DMS53 treated with DMSO at 0.1 percent for 48 hours (cell line): ENCODE measurements around the gene MAN1C1.
"Not testable (repeated sequence)": the region's sequence is repeated elsewhere in the genome, so short reads cannot be mapped to it uniquely, and the experiment has no call there.

Source experiments
- DNase-seq: peaks from one replicate; lab custom pipeline; 2025; ENCODE audit not compliant: unreplicated experiment; lab: John Stamatoyannopoulos, UW

The MAN1C1 gene

GRCh38 chr1:25734991-25735390 lies 118.4 kb downstream of the MAN1C1 start:
- not testable (repeated sequence) for DNase-seq

DNA sequence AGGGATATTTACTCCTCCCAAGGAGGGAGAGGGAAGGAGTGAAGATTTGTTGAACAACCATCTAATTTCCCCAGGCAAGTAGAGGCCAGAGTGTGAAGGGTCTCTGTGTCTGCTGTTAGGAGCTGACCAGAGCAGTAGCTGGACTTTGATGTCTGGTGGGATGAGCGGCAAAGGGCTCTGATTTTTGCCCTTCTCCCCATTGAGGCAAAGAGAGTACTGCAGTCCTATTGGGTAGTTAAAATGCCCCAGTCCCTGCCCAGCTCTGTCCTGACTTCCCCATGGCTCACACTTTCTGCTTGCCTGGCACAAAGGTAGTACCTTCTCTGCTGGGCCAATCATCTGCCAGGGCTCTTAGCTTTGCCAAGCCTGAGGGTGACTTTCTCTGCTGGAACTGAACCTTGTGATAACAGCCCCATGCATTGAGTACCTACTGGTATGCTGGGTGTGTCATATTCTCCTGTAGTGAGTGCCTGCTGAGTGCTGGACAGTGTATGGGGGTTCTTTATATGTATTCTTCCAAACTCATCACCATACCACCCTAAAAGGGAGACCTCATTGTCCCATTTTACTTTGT lies 119.5 kb downstream of the MAN1C1 start:
- no peak for DNase-seq

DNA sequence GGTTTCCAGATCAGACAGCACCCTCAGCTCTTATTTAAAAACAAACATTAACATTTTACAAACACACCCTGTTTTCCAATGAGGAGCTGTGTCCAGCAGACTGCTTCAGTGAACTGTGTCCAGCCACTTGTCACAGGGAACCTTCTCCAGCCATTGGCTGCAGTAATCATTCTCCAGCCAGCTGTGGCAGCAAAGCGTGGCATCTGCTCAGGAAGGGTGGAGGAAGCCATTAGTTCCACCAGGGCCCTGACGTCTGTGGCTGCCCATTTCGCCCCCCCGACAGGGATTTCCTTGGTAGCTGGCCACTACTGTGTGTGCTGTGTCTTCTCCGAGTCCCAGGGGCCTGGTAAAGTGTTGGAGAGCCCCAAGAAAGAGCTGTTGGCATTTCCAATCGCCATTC lies 120.5 kb downstream of the MAN1C1 start:
- peak; percentile 18 for DNase-seq

- DNase-seq: no peak
Observed at GRCh38 chr1:25738499-25738898, 121.9 kb downstream of the MAN1C1 start.

GRCh38 chr1:25739341-25739740 lies 122.8 kb downstream of the MAN1C1 start:
- no peak for DNase-seq

GRCh38 chr1:25740071-25740470 lies 123.5 kb downstream of the MAN1C1 start:
- no peak for DNase-seq

DNA sequence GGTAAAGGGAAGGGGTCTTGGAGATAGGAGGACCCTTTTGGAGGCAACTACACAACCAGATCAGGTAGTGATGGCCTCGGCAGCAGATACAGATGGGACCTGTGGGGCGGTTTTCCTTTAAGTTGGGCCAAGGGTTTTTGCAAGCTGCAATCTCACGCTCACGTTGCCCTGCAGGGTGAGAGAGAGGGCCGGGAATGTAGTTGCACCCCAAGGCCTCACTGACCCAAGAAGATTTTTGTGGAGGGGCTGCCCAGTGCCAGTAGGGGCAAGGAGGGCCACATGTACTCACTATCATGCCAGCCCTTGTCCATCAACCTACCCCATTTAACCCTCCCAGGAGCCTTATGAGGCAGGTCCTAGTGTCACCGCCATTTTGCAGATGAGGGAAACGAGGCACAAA lies 125.7 kb downstream of the MAN1C1 start:
- no peak for DNase-seq

- no peak for DNase-seq
Observed at GRCh38 chr1:25743164-25744139, 126.9 kb downstream of the MAN1C1 start.

GRCh38 chr1:25744140-25744581 lies 127.6 kb downstream of the MAN1C1 start:
- peak; percentile 17 for DNase-seq

GRCh38 chr1:25744636-25745425 lies 128.2 kb downstream of the MAN1C1 start:
- no peak for DNase-seq

DNA sequence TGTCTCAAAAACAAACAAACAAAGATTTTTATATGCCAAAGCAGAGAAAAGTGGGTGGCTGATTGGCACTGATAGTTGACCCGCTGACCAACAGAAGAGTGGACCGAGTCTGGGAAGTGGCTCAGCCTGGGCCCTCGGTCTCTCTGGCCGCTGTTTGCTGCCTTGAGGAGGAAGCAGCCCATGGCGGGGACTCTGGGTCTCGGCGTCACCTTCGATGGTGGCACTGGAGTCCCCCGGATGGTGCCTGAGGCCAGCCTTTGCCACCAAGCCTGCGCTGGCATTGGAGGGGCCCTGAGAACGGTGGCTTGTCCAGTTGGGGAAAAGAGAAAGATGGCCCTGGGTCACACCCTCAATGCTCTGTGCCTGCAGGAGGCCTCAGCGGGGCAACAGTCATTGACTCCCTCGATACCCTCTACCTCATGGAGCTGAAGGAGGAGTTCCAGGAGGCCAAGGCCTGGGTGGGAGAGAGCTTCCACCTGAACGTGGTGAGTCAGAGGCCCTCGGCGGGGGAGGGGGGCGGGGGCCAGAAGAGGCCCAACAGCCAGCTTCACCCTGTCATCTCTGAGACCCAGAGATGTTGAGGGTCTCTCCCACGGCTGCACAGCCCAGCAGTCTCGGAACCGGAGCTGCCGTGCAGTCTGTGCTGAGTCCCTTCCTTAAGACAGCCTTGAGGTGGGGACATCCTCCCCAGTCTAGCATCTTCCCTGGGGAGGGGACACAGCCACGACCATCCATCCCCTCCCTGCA lies 129.9 kb downstream of the MAN1C1 start:
- DNase-seq: no peak

DNA sequence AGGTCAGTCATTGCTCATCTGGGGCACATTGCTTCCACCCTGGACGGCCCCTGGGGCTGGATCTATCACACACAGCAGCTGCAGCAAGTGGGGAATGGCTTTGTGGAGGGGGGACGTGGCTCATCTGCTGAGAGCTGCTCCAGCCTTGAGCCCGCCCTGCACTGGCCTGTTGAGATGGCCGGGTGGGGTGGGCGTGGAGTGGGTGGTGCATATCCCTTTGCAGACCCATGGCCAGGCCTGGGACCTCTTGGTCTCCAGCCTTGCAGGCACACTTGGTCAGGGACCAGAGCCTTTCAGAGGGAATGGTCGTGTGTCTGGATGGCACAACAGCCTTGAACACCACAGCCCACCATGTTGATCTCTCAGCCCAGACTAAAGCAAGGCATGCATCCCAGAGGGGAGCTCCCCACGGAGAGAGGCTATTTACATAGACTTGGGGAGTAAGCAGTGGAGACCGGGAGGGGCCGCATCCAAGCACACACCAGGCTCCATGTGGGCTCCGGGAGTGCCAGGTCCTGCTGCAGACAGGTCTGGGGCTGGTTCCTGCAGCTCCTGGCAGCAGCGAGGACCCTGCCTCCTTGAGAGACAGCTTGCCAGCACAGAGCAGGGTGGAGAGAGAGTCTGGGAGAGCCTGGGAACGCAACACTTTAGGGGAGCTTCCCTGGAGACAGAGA lies 130.6 kb downstream of the MAN1C1 start:
- no peak for DNase-seq

- no peak for DNase-seq
Observed at GRCh38 chr1:25748531-25749205, 132.1 kb downstream of the MAN1C1 start.

- DNase-seq: no peak
Observed at GRCh38 chr1:25750923-25751605, 134.5 kb downstream of the MAN1C1 start.

DNA sequence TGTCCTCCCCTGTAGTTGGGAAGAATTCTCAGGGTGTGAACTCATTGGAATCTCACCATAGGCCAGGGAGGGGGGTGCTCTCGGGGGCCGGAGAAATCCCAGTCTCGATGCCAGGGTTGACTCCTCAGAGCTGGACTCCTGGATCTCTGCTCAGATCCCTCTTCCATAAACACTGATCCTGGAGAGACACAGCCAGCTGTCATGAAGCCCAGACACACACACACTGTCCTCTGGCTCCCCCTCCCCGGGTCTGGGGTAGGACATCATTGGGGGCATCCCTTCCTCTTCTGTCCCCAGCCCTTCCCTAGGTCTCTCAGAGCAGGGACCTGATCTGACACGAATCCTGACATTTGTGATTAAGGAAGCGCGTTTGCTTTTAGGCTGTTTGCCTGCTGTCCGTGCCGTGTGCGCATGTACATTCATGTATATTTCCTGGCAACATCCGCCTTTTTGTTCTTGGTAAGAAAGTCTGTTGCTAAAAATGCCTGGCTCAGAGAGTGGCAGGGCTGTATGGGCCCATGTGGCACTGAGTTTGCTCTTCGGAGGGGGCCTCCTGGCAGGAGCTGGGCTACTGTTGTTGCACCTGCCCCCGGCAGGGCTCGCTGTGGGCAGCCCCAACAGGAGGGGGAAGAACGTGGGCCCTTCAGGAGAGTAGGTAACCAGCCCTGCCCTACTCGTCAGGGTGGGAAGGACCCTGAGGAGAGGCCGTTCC lies 138.0 kb downstream of the MAN1C1 start:
- no peak for DNase-seq

GRCh38 chr1:25755475-25756125 lies 139.0 kb downstream of the MAN1C1 start:
- no peak for DNase-seq

GRCh38 chr1:25756215-25756614 lies 139.6 kb downstream of the MAN1C1 start:
- no peak for DNase-seq
